Ectodermal cell (in vitro differentiated cells): ENCODE results near the gene SMYD3.

Experiments
- H3K27ac ChIP-seq: 2 replicates; pipeline ENCODE4 v1.7.0; 2013; ENCODE audit warnings: mild to moderate bottlenecking, low read depth, low read length; ENCODE audit not compliant: insufficient read depth, poor library complexity, severe bottlenecking
- H3K27me3 ChIP-seq: 2 replicates; pipeline ENCODE4 v1.7.0; 2013; ENCODE audit warnings: mild to moderate bottlenecking, low read length; ENCODE audit not compliant: insufficient read depth, control insufficient read depth, poor library complexity, severe bottlenecking
- H3K36me3 ChIP-seq: one replicate; pipeline ENCODE4 v1.7.0; 2013; ENCODE audit warnings: low read length; ENCODE audit not compliant: control insufficient read depth, insufficient read depth
- H3K4me1 ChIP-seq: one replicate; pipeline ENCODE4 v1.7.0; 2013; ENCODE audit warnings: low read length; ENCODE audit not compliant: control insufficient read depth, insufficient read depth
- H3K4me3 ChIP-seq: 2 replicates; pipeline ENCODE4 v1.7.0; 2013; ENCODE audit warnings: low read depth, low read length, control low read depth; ENCODE audit not compliant: insufficient read depth
- H3K9me3 ChIP-seq: 2 replicates; pipeline ENCODE4 v1.7.0; 2013; ENCODE audit warnings: mild to moderate bottlenecking, low read length, moderate library complexity; ENCODE audit not compliant: control insufficient read depth
- WGBS, 2 experiments: methylation state at CpG; one replicate each; pipeline ENCODE4 v1.1.7; 2013; ENCODE audit warnings: missing lambda C conversion rate in 2 of 2; 5-methylcytosine and 5-hydroxymethylcytosine counted together

SMYD3 gene

DNA sequence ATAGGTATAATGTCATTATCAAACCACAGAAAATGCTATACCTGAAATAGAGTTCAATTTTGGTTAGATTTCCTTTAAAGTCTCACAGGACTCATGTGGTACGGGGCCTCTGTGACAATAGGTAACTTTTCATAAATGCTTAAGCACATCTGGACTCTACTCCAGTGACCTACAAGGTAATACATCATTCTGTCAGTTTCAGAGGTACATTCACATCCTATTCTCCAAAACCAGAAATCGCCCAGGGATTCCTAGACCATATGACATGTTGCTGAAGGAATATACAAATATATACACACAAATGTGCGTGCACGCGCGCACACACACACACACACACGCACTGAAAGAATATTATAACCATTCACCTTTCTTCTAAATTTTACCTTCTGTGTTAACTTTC, 311.8 kb downstream of the SMYD3 start:
- no peaks in the 10 kb centered on the region for H3K4me1 ChIP-seq
- 71 to 79% methylated on average over 7 of the region's 7 CpGs for WGBS, 2 experiments
- H3K27ac ChIP-seq, result no peak overlapping the region
- no peak overlapping the region for H3K4me3 ChIP-seq
- no peaks in the 10 kb centered on the region for H3K9me3 ChIP-seq
- H3K27me3 ChIP-seq, result no peaks in the 10 kb centered on the region
- H3K36me3 ChIP-seq, result no peaks in the 10 kb centered on the region

DNA sequence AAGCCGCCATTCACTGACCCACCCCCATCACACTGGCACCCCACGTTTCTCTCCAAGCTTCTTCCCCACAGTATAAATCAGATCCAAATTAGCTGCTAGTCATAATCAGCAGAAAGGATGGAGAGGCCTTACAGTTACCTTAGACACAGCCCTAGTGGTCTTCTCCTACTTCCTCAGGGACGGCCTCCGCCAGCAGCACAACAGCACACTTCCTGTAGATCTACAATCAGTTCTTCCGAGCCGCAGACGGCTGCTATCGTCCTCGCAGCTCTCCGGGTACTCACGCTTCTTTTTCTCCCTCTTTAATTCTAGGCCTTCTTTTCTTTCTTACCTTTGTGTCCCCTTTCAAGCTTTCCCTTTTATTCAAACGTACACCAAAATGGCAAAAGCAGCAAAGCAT, 313.5 kb downstream of the SMYD3 start:
- Histone ChIP-seq H3K36me3 (no peaks in the 10 kb centered on the region), H3K27ac (no peak overlapping the region), H3K4me3 (no peak overlapping the region), H3K9me3 (no peaks in the 10 kb centered on the region), H3K4me1 (no peaks in the 10 kb centered on the region), H3K27me3 (no peaks in the 10 kb centered on the region)
- WGBS, 2 experiments, result 91% methylated on average over 12 of the region's 12 CpGs

DNA sequence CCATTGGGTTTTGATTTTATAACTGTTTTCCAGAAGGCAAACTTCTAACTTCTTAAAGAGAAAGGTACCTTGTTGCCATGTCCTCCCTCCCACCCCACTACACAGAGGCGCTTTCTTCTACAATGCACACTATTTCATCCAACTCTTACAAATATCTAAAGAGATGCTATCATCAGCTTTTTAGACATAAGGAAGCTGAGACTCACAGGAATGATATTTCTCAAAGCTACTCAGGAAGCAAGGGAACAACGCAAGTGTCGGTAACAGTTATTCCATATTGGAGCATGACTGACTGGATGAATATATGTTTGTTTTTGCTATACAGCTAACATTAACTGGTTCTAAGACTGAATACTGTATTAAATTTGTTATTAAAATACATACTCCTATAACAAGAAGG, 318.0 kb downstream of the SMYD3 start:
- 94 to 97% methylated on average over 3 of the region's 3 CpGs for WGBS, 2 experiments
- Histone ChIP-seq H3K36me3 (no peaks in the 10 kb centered on the region), H3K27ac (no peak overlapping the region), H3K9me3 (no peaks in the 10 kb centered on the region), H3K4me3 (no peak overlapping the region), H3K4me1 (no peaks in the 10 kb centered on the region), H3K27me3 (no peaks in the 10 kb centered on the region)

DNA sequence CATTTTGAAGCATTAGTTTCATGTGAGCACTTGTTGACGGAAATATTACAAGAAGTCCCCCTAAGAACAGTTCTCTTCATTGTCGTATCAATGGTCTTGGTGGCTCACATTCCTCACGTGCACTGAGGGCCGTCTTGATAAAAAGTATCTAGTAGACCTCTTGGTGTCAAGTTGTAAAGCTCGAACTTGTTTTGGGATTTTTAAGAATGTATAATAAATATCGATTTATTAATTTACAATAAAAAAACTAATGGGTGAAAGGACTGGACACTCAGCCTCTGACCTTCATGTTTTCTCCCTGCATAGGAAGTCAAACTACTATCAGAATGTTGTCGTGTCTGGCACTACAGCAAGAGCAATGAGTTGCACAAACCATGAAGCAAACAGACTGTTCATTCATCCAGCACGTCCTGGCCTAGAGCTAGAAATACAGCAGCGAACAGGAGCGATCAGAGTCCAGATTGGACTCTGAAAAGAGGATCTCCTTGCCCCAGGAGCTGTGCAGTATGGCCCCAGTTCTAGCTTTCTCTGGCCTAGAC, 319.2 kb downstream of the SMYD3 start:
- Histone ChIP-seq H3K36me3 (no peaks in the 10 kb centered on the region), H3K27me3 (no peaks in the 10 kb centered on the region), H3K27ac (no peak overlapping the region), H3K4me3 (no peak overlapping the region), H3K9me3 (no peaks in the 10 kb centered on the region), H3K4me1 (no peaks in the 10 kb centered on the region)
- WGBS, 2 experiments, result 96 to 97% methylated on average over 8 of the region's 10 CpGs

DNA sequence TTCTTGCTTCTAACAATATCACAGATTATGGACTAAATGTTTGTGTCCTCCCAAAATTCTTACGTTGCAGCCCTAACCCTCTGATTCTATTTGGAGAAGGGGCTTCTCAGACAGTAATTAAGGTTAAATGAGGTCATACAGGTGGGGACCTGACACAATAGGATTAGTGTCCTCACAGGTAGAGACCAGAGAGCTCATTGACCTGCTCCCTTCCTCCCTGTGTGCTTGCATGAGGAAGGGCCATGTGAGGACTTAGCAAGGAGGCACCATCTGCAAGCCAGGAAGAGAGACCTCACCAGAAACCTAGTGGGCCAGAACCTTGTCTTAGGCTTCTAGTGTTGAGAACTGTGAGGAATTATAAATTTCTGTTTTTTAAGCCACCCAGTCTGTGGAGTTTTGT, 322.6 kb downstream of the SMYD3 start:
- Histone ChIP-seq H3K4me1 (no peaks in the 10 kb centered on the region), H3K36me3 (no peaks in the 10 kb centered on the region), H3K27ac (no peak overlapping the region)

DNA sequence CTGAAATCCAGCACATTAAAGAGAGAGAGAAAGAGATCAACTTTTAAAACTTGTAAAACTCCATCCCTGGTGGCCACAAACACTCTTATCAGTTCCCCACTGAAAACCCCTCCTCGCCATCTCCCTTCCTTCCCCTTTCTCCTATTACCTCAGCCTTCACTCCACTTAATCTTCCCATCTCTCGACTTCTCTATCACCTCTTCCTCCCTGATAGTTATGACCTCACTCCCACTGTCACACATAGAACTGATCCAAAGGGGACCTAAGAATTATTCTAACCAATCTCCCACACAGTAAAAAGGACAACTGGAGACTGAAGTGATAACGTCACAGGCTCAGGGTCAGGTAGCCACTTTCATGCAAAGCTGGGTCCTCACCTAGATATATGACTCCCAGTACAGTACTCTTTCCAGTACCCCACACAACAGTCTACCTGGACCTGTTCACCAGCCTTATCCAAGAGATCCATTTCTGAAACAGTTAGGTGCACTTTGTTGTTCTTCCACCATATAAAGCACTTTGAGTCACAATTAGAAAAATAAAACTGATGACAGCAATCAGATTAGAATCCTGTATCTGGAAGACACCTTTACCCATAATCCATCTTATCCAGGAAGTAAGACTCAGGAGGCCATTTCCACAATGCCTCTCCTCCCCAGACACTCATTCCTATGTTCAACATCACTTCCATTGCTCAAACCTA, 324.8 kb downstream of the SMYD3 start:
- Histone ChIP-seq H3K4me1 (no peaks in the 10 kb centered on the region), H3K9me3 (no peaks in the 10 kb centered on the region), H3K27ac (no peak overlapping the region), H3K4me3 (no peak overlapping the region), H3K27me3 (no peaks in the 10 kb centered on the region), H3K36me3 (no peaks in the 10 kb centered on the region)
- 92 to 94% methylated on average over 3 of the region's 3 CpGs for WGBS, 2 experiments

More for the DNA sequence above, 322.6 kb downstream of the SMYD3 start:
- 86 to 92% methylated on average over 1 of the region's 1 CpG for WGBS, 2 experiments
- no peaks in the 10 kb centered on the region for H3K27me3 ChIP-seq
- no peak overlapping the region for H3K4me3 ChIP-seq
- no peaks in the 10 kb centered on the region for H3K9me3 ChIP-seq

DNA sequence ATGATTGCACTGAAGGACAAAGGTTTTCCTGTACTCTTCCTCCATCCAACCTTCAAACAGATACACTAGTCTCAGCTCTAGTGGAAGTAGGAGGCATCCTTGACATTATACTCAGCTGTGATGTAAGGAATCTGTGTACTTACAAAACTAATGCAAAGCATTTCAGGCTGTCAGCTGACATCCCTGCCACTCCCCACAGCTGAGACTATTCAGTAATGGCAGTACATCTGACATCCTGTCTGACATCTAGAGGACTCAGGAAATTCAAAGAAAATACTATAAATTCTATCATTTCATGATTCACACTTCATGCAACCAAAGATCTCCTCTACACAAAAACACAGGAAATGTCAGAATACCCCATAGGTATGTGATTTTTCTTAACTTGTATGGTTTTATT, 325.8 kb downstream of the SMYD3 start:
- H3K27me3 ChIP-seq, result no peaks in the 10 kb centered on the region
- no peaks in the 10 kb centered on the region for H3K9me3 ChIP-seq
- H3K4me1 ChIP-seq, result no peaks in the 10 kb centered on the region
- H3K4me3 ChIP-seq, result no peak overlapping the region
- H3K27ac ChIP-seq, result no peak overlapping the region
- no peaks in the 10 kb centered on the region for H3K36me3 ChIP-seq

DNA sequence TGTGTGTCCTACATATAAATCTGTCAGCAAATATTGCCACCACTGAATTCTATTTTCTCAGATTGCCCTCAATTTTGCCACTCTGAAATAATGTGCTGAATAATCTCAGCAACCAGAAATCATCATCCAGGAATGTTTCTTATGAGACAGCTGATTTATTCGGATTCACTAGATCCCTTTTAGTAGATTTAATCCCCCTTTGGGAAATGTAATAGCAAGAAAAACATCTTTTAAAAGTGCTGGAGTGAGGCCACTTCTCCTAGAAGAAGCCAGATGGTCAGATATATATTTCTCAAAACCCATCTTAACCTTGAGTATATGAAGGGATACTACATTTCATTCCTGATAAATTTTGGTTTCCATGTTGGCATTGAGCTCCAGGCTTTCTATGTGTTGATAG, 327.7 kb downstream of the SMYD3 start:
- no peaks in the 10 kb centered on the region for H3K36me3 ChIP-seq
- H3K9me3 ChIP-seq, result no peaks in the 10 kb centered on the region
- no peaks in the 10 kb centered on the region for H3K27me3 ChIP-seq
- no peaks in the 10 kb centered on the region for H3K4me1 ChIP-seq
- WGBS, 2 experiments, result 94% methylated on average over 1 of the region's 1 CpG; no CpG with 5 or more reads in 1 of the 2 experiments
- H3K4me3 ChIP-seq, result no peak overlapping the region
- no peak overlapping the region for H3K27ac ChIP-seq

DNA sequence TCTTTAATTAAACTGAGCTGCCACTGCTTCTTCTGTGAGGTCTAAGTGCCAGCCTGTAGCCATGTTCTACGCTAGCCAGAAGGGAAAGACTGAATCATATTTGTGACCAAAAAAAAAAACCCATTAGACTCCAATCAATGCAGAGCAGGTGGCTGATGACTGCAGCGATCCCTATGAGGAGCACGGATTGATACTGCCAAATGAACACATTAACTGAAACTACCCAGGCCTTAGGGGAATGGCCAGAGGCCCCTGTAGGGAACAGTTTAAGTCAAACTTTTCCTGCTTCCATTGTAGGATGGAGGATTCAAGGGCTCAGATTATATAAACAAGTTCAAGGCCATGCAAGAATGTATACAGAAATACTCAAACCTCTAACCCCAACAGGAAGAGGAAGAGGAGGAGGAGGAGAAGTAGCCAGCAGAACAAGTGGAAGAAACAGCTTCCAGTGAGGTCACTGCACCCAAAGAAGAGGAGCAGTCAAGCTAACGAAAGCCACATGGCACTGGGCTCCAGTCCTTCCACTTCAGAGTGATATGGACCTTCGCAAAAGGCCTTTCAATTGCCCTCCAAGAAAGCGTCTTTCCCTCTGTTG, 328.3 kb downstream of the SMYD3 start:
- Histone ChIP-seq H3K27me3 (no peaks in the 10 kb centered on the region), H3K4me1 (no peaks in the 10 kb centered on the region), H3K36me3 (no peaks in the 10 kb centered on the region), H3K27ac (no peak overlapping the region), H3K4me3 (no peak overlapping the region), H3K9me3 (no peaks in the 10 kb centered on the region)
- 92 to 98% methylated on average over 6 of the region's 6 CpGs for WGBS, 2 experiments

DNA sequence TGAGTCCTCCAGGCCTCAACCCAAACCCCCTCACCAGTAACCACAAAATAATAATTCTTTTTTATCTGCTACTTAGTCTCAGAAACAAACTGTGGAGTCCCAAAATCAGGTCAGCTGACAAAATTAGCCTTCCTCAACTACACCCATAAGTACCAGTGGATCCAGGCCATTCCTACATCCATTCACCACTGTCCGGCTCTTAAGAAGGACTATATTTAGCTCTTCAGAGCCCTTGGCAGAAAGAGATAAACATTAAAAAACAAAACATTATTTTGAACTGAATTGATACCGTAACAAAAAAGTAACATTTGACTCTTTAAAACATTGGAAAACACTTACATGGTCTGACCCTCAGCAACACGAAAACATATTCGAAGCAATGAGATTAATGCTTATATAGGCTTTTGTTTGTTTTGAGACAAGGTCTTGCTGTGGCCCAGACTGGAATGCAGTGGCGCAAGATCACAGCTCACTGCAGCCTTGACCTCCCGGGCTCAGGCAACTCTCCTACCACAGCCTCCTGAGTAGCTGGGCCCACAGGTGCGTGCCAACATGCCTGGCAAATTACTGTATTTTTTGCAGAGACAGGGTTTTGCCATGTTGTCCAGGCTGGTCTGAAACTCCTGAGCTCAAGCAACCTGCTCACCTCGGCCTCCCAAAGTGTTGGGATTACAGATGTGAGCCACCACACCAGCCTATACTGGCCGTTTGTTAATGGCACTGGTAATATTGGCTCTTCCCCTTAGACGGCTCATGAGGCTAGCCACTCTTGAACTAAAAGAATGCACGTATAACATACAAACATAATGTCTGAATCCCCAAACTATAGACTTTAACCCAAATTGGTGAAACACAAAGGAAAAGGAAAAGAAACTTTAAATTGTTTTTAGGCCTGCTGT, 330.7 kb downstream of the SMYD3 start:
- no peak overlapping the region for H3K27ac ChIP-seq
- H3K9me3 ChIP-seq, result no peaks in the 10 kb centered on the region
- no peaks in the 10 kb centered on the region for H3K36me3 ChIP-seq
- 95 to 96% methylated on average over 10 to 11 of the region's 11 CpGs for WGBS, 2 experiments
- no peaks in the 10 kb centered on the region for H3K4me1 ChIP-seq
- H3K27me3 ChIP-seq, result no peaks in the 10 kb centered on the region
- H3K4me3 ChIP-seq, result no peak overlapping the region
